A673 (cell line): ENCODE data around the gene FAM241A.

Experiments
- CTCF ChIP-seq: fragments of 300-800, 200-600 bp; sonication (generic); conservative IDR thresholded peaks from 2 replicates; pipeline ENCODE4 v1.5.1; 2017; ENCODE audit warnings: low read depth, mild to moderate bottlenecking, antibody characterized with exemption, low read length, moderate library complexity, mixed read lengths
- EZH2 ChIP-seq: fragments of 200-600 bp; sonication (generic); IDR thresholded peaks from 2 replicates; pipeline ENCODE4 v1.6.1; 2017; ENCODE audit warnings: borderline replicate concordance, low read depth, mild to moderate bottlenecking, mixed read lengths, antibody characterized with exemption, low read length; ENCODE audit not compliant: poor library complexity, severe bottlenecking

- TF ChIP-seq CTCF (no peak), EZH2 (no peak)
Observed at GRCh38 chr4:112143781-112144180, 1.5 kb upstream of the FAM241A start.
